ENCODE measurements around the gene TUBB1.
"Not testable (repeated sequence)": the region's sequence is repeated elsewhere in the genome, so short reads cannot be mapped to it uniquely, and the experiment has no call there.

The TUBB1 gene

GRCh38 chr20:59008715-59009336 lies 10.4 kb upstream of the TUBB1 start:
- Histone ChIP-seq H3K4me2 (ENCODE audit: insufficient read depth, low read length) (no peak overlapping the region), H3K4me1 (ENCODE audit: insufficient read depth, low read length) (peaks cover 15% of the 10 kb centered on the region), H3K27ac (ENCODE audit: low read length) (no peak overlapping the region), H3K9me3 (ENCODE audit: insufficient read depth, low read length, severe bottlenecking) (no peaks in the 10 kb centered on the region), H3K4me3 (ENCODE audit: low read depth in 1 of 2, low read length in 2 of 2) (no peak overlapping the region), H3K27me3 (ENCODE audit: insufficient read depth, low read length, poor library complexity) (no peaks in the 10 kb centered on the region), H3K79me2 (ENCODE audit: insufficient read depth, low read length) (no peaks in the 10 kb centered on the region), H2AFZ (ENCODE audit: low read depth, low read length) (no peak overlapping the region), H4K20me1 (ENCODE audit: insufficient read depth, low read length) (0 out of 2 replicates have a peak, but pooled peaks cover 10% of the 10 kb centered on the region), H3K36me3 (ENCODE audit: insufficient read depth, low read length) (no peaks in the 10 kb centered on the region), H3K9ac (ENCODE audit: low read depth, low read length) (no peak overlapping the region)
- TF ChIP-seq CTCF (IDR thresholded peaks at IDR 0.05; ENCODE audit: borderline replicate concordance, extremely low read depth, low read length, poor library complexity, severe bottlenecking): no peak
- TF ChIP-seq EZH2 (IDR thresholded peaks at IDR 0.05; ENCODE audit: borderline replicate concordance, low read depth, low read length, severe bottlenecking): no peak
- ATAC-seq (ENCODE audit: insufficient read depth, low read depth) (no peak), DNase-seq (no peak)

DNA sequence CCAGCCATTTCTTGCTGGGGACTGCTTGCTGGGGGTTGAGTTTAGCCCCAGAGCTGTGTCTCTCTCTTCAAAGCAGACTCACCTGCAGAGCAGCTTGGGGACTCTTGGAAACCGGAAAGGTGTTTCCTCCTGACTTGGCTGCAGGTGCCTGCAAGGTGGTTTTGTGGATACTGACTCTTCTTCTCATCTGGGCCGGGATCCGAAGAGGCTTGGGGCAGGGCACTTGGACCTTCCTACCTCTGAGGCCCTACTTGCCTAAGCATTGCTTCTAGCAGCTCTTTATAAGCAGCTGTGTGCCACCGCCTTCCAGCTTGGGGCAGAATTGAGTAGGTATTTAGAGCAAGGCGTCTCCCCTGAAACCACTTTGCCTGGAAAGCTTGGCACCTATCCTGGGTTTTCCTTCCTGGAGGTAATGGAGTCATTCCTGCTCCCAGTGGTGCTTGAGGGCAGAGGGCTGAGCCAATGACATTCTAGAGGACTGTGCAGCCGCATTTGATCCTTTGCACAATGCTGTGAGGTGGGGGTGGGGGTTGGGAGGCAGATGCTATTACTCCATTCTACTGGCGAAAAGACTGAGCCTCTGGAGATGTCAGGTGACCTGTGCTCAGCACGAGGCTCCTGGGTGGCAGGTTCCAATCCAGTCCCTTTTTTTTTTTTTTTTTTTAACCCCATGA lies 8.8 kb upstream of the TUBB1 start:
- H3K4me2 ChIP-seq (ENCODE audit: insufficient read depth, low read length): no peak overlapping the region
- DNase-seq (no peak), ATAC-seq (ENCODE audit: insufficient read depth, low read depth) (no peak)
- no peaks in the 10 kb centered on the region for H3K9me3 ChIP-seq (ENCODE audit: insufficient read depth, low read length, severe bottlenecking)
- TF ChIP-seq CTCF (IDR thresholded peaks at IDR 0.05; ENCODE audit: borderline replicate concordance, extremely low read depth, low read length, poor library complexity, severe bottlenecking): no peak
- H4K20me1 ChIP-seq (ENCODE audit: insufficient read depth, low read length): 0 out of 2 replicates have a peak, but pooled peaks cover 10% of the 10 kb centered on the region
- H2AFZ ChIP-seq (ENCODE audit: low read depth, low read length): no peak overlapping the region
- H3K9ac ChIP-seq (ENCODE audit: low read depth, low read length): no peak overlapping the region
- H3K4me3 ChIP-seq (ENCODE audit: low read depth in 1 of 2, low read length in 2 of 2): no peak overlapping the region
- H3K36me3 ChIP-seq (ENCODE audit: insufficient read depth, low read length): no peaks in the 10 kb centered on the region
- H3K79me2 ChIP-seq (ENCODE audit: insufficient read depth, low read length): no peaks in the 10 kb centered on the region
- H3K27ac ChIP-seq (ENCODE audit: low read length): no peak overlapping the region
- H3K4me1 ChIP-seq (ENCODE audit: insufficient read depth, low read length): peaks cover 4% of the 10 kb centered on the region
- H3K27me3 ChIP-seq (ENCODE audit: insufficient read depth, low read length, poor library complexity): no peaks in the 10 kb centered on the region

GRCh38 chr20:59010995-59011873 lies 8.0 kb upstream of the TUBB1 start:
- Histone ChIP-seq H4K20me1 (ENCODE audit: insufficient read depth, low read length) (0 out of 2 replicates have a peak, but pooled peaks cover 4% of the 10 kb centered on the region), H3K27ac (ENCODE audit: low read length) (no peak overlapping the region), H3K4me2 (ENCODE audit: insufficient read depth, low read length) (no peak overlapping the region), H2AFZ (ENCODE audit: low read depth, low read length) (no peak overlapping the region), H3K27me3 (ENCODE audit: insufficient read depth, low read length, poor library complexity) (no peaks in the 10 kb centered on the region), H3K79me2 (ENCODE audit: insufficient read depth, low read length) (no peaks in the 10 kb centered on the region), H3K4me1 (ENCODE audit: insufficient read depth, low read length) (no peaks in the 10 kb centered on the region), H3K4me3 (ENCODE audit: low read depth in 1 of 2, low read length in 2 of 2) (no peak overlapping the region), H3K9me3 (ENCODE audit: insufficient read depth, low read length, severe bottlenecking) (no peaks in the 10 kb centered on the region), H3K36me3 (ENCODE audit: insufficient read depth, low read length) (no peaks in the 10 kb centered on the region), H3K9ac (ENCODE audit: low read depth, low read length) (no peak overlapping the region)
- ATAC-seq (ENCODE audit: insufficient read depth, low read depth) (peak; percentile 51; the same call in 2 of the 3 replicates), DNase-seq (peak; percentile 34)
- TF ChIP-seq CTCF (IDR thresholded peaks at IDR 0.05; ENCODE audit: borderline replicate concordance, extremely low read depth, low read length, poor library complexity, severe bottlenecking): no peak
- no peak for TF ChIP-seq EZH2 (IDR thresholded peaks at IDR 0.05; ENCODE audit: borderline replicate concordance, low read depth, low read length, severe bottlenecking)

DNA sequence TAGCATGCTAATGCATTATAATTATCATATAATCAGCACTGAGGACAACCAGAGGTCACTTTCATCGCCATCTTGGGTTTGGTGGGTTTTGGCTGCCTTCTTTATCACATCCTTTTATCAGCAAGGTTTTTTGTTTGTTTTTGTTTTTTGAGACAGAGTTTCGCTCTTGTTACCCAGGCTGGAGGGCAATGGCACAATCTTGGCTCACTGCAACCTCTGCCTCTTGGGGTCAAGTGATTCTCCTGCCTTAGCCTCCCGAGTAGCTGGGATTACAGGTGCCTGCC lies 7.4 kb upstream of the TUBB1 start:
- H3K4me1 ChIP-seq (ENCODE audit: insufficient read depth, low read length); H3K27ac ChIP-seq (ENCODE audit: low read length); H3K79me2 ChIP-seq (ENCODE audit: insufficient read depth, low read length): not testable (repeated sequence)

More for the DNA sequence above, 7.4 kb upstream of the TUBB1 start:
- not testable (repeated sequence) for H3K9me3 ChIP-seq (ENCODE audit: insufficient read depth, low read length, severe bottlenecking); H3K9ac ChIP-seq (ENCODE audit: low read depth, low read length); H3K4me3 ChIP-seq (ENCODE audit: low read depth in 1 of 2, low read length in 2 of 2); H3K4me2 ChIP-seq (ENCODE audit: insufficient read depth, low read length); H4K20me1 ChIP-seq (ENCODE audit: insufficient read depth, low read length); H3K36me3 ChIP-seq (ENCODE audit: insufficient read depth, low read length); DNase-seq; H2AFZ ChIP-seq (ENCODE audit: low read depth, low read length); H3K27me3 ChIP-seq (ENCODE audit: insufficient read depth, low read length, poor library complexity); ATAC-seq (ENCODE audit: insufficient read depth, low read depth)

All from DND-41 (cell line).